Measurements from ENCODE around the gene DOCK10.

Gene DOCK10

GRCh38 chr2:224887141-224887540, 155.1 kb downstream of the DOCK10 start:
- TF ChIP-seq FOXM1 (IDR thresholded peaks at IDR 0.05; ENCODE audit: borderline replicate concordance, low read depth) (no peak), TAF1 (IDR thresholded peaks at IDR 0.05; ENCODE audit: low read depth) (no peak), MAX (IDR thresholded peaks at IDR 0.05) (no peak), USF1 (IDR thresholded peaks at IDR 0.05) (no peak)
- TF ChIP-seq, protein P1, sequence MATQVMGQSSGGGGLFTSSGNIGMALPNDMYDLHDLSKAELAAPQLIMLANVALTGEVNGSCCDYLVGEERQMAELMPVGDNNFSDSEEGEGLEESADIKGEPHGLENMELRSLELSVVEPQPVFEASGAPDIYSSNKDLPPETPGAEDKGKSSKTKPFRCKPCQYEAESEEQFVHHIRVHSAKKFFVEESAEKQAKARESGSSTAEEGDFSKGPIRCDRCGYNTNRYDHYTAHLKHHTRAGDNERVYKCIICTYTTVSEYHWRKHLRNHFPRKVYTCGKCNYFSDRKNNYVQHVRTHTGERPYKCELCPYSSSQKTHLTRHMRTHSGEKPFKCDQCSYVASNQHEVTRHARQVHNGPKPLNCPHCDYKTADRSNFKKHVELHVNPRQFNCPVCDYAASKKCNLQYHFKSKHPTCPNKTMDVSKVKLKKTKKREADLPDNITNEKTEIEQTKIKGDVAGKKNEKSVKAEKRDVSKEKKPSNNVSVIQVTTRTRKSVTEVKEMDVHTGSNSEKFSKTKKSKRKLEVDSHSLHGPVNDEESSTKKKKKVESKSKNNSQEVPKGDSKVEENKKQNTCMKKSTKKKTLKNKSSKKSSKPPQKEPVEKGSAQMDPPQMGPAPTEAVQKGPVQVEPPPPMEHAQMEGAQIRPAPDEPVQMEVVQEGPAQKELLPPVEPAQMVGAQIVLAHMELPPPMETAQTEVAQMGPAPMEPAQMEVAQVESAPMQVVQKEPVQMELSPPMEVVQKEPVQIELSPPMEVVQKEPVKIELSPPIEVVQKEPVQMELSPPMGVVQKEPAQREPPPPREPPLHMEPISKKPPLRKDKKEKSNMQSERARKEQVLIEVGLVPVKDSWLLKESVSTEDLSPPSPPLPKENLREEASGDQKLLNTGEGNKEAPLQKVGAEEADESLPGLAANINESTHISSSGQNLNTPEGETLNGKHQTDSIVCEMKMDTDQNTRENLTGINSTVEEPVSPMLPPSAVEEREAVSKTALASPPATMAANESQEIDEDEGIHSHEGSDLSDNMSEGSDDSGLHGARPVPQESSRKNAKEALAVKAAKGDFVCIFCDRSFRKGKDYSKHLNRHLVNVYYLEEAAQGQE (IDR thresholded peaks at IDR 0.05; ENCODE audit: low read depth): no peak

GRCh38 chr2:224885836-224886547, 156.3 kb downstream of the DOCK10 start:
- no peak for TF ChIP-seq MAX (IDR thresholded peaks at IDR 0.05)
- no peak for TF ChIP-seq EGR1 (IDR thresholded peaks at IDR 0.05)
- TF ChIP-seq ZBTB7A (IDR thresholded peaks at IDR 0.05; ENCODE audit: low read depth): no peak

GRCh38 chr2:224885291-224885690, 157.0 kb downstream of the DOCK10 start:
- no peak for TF ChIP-seq YY1 (IDR thresholded peaks at IDR 0.05; ENCODE audit: low read depth)
- no peak for TF ChIP-seq TAF1 (IDR thresholded peaks at IDR 0.05; ENCODE audit: low read depth)
- no peak for TF ChIP-seq CREB1 (IDR thresholded peaks at IDR 0.05; ENCODE audit: low read depth)
- no peak for TF ChIP-seq EP300 (IDR thresholded peaks at IDR 0.05; ENCODE audit: borderline replicate concordance)
- TF ChIP-seq EGR1 (IDR thresholded peaks at IDR 0.05): no peak
- no peak for TF ChIP-seq TEAD4 (IDR thresholded peaks at IDR 0.05)
- TF ChIP-seq, protein P1 (IDR thresholded peaks at IDR 0.05; ENCODE audit: low read depth): no peak
- TF ChIP-seq MAX (IDR thresholded peaks at IDR 0.05): no peak
- TF ChIP-seq TCF12 (IDR thresholded peaks at IDR 0.05; ENCODE audit: low read depth): no peak

GRCh38 chr2:224884188-224884587, 158.1 kb downstream of the DOCK10 start:
- TF ChIP-seq CEBPB (IDR thresholded peaks at IDR 0.05) (no peak), ZBTB7A (IDR thresholded peaks at IDR 0.05; ENCODE audit: low read depth) (no peak), TCF12 (IDR thresholded peaks at IDR 0.05; ENCODE audit: low read depth) (no peak), NFIC (IDR thresholded peaks at IDR 0.05) (no peak), EGR1 (IDR thresholded peaks at IDR 0.05) (no peak), TEAD4 (IDR thresholded peaks at IDR 0.05) (no peak), CREB1 (IDR thresholded peaks at IDR 0.05; ENCODE audit: low read depth) (no peak), MAX (IDR thresholded peaks at IDR 0.05) (no peak), USF1 (IDR thresholded peaks at IDR 0.05) (no peak), EP300 (IDR thresholded peaks at IDR 0.05; ENCODE audit: borderline replicate concordance) (no peak), FOXM1 (IDR thresholded peaks at IDR 0.05; ENCODE audit: borderline replicate concordance, low read depth) (no peak)
- TF ChIP-seq, protein P1 (IDR thresholded peaks at IDR 0.05; ENCODE audit: low read depth): no peak

GRCh38 chr2:224883700-224884099, 158.6 kb downstream of the DOCK10 start:
- TF ChIP-seq MAX (IDR thresholded peaks at IDR 0.05) (no peak), RAD21 (IDR thresholded peaks at IDR 0.05; ENCODE audit: low read depth) (no peak), ZBTB7A (IDR thresholded peaks at IDR 0.05; ENCODE audit: low read depth) (no peak), CREB1 (IDR thresholded peaks at IDR 0.05; ENCODE audit: low read depth) (no peak), EP300 (IDR thresholded peaks at IDR 0.05; ENCODE audit: borderline replicate concordance) (no peak), NFIC (IDR thresholded peaks at IDR 0.05) (no peak), TEAD4 (IDR thresholded peaks at IDR 0.05) (no peak), USF1 (IDR thresholded peaks at IDR 0.05) (no peak), TCF12 (IDR thresholded peaks at IDR 0.05; ENCODE audit: low read depth) (no peak), YY1 (IDR thresholded peaks at IDR 0.05; ENCODE audit: low read depth) (no peak), CEBPB (IDR thresholded peaks at IDR 0.05) (no peak), TAF1 (IDR thresholded peaks at IDR 0.05; ENCODE audit: low read depth) (no peak), EGR1 (IDR thresholded peaks at IDR 0.05) (no peak), FOXM1 (IDR thresholded peaks at IDR 0.05; ENCODE audit: borderline replicate concordance, low read depth) (no peak)
- TF ChIP-seq, protein P1 (IDR thresholded peaks at IDR 0.05; ENCODE audit: low read depth): no peak

All from Ishikawa (cell line).